Measurements from ENCODE around the gene OR51V1.

OR51V1 gene

DNA sequence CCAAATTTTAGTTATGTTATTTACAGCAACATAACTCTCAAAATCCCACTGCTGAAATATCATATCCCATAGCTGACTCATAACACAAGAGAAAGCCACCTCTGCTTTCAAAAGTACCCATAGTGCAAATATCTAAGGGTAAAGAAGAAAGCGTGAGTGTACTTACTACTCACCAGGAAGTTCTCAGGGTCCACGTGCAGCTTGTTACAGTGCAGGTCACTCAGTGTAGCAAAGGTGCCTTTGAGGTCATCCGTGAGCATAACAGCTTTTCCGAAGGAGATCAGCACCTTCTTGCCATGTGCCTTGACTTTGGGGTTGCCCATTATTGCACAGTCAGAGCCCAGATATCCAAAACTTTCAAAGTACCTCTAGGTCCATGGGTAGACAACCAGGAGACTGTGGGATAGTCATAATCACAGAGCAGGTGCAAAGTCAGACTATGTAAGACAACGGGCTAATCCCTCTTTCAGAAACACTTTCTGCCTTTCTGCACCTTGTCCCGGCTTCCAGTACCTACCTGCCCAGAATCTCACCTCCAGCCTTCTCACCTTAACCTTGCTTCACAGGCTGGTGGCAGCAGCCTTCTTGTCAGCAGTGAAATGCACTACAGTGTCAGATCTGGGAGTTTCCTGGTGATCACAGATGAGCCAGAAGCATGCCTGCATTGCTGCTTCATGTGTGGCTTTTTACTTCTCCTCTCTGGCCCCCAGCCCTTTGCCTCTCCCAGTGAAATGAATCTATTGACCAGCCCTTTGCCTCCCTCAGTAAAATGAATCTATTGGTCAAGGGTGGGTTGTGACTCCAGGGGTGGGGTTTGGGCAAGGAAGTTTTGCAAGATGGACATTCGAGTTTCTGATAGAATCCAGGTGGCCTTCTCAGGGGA lies 42.7 kb upstream of the OR51V1 start:
- TF ChIP-seq, protein P1, sequence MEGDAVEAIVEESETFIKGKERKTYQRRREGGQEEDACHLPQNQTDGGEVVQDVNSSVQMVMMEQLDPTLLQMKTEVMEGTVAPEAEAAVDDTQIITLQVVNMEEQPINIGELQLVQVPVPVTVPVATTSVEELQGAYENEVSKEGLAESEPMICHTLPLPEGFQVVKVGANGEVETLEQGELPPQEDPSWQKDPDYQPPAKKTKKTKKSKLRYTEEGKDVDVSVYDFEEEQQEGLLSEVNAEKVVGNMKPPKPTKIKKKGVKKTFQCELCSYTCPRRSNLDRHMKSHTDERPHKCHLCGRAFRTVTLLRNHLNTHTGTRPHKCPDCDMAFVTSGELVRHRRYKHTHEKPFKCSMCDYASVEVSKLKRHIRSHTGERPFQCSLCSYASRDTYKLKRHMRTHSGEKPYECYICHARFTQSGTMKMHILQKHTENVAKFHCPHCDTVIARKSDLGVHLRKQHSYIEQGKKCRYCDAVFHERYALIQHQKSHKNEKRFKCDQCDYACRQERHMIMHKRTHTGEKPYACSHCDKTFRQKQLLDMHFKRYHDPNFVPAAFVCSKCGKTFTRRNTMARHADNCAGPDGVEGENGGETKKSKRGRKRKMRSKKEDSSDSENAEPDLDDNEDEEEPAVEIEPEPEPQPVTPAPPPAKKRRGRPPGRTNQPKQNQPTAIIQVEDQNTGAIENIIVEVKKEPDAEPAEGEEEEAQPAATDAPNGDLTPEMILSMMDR (IDR thresholded peaks at IDR 0.05; ENCODE audit: low read depth, low read length): no peak
- H3K4me3 ChIP-seq (replicated peaks in 1 of 2; ENCODE audit: low read depth in 2 of 2, low read length in 2 of 2): no peak overlapping the region
- peak in 1 of 2 donors; percentile 41 for DNase-seq (ENCODE audit: low read depth in 2 of 2)

DNA sequence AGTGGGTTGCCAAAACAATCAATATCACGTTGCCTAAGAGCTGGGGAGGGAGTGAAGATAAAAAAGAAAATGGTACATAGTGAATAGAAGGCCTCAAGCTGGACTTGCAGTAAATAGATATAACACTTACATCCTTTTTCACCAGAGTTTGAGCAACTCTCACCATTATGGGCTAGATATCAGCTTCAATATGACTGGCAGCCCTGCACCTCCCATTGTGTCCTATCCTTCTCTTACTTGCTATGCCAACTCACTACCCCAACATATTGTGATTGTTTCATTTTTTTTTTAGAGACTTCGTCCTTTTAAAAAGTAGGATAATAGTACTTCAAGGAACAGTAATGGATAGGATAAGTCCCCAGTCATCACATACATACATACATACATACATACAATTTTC lies 41.7 kb upstream of the OR51V1 start:
- DNase-seq (ENCODE audit: low read depth in 2 of 2): peak in 1 of 2 donors; percentile 18
- no peak overlapping the region for H3K4me3 ChIP-seq (replicated peaks in 1 of 2; ENCODE audit: low read depth in 2 of 2, low read length in 2 of 2)
- TF ChIP-seq, protein P1 (IDR thresholded peaks at IDR 0.05; ENCODE audit: low read depth, low read length): no peak

DNA sequence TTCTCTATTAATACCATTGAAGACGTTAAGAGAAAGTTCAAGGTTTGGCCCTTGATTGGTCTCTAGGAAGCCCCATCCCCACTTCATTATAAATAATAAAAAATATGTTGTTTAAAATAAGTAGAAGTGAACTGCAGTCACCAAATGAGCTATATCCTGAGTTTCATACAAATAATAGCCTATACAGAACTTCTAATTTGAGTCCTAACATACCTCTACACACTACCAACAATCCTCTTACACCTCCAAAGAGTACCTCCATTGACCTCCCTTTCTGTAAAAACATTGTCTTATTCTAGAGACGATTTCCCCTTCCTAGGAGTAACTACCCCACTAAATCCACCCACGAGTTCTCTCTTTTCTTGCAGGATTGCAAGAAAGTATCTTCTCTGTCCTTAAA lies 41.0 kb upstream of the OR51V1 start:
- TF ChIP-seq, protein P1 (IDR thresholded peaks at IDR 0.05; ENCODE audit: low read depth, low read length): no peak

DNA sequence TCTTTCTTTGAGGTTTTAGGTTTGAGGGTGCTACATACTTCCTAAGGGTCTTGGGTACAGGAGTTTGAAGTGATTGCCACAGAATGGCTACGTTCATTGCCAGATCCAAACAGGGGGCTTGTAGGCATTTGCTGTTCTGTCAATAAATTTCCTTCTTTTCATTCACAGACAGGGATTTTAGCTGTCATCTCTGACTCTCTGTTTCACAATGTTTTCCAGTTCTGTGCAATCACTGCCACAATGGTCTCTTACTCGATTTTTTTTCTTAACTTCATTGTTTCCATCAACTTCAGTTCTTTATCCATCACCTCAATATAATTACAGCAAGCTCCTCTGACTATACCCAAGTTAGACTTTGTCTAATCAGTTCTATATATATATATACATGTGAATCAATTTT lies 40.0 kb upstream of the OR51V1 start:
- DNase-seq (ENCODE audit: low read depth in 2 of 2): no peak
- TF ChIP-seq, protein P1 (IDR thresholded peaks at IDR 0.05; ENCODE audit: low read depth, low read length): no peak
- no peak overlapping the region for H3K4me3 ChIP-seq (replicated peaks in 1 of 2; ENCODE audit: low read depth in 2 of 2, low read length in 2 of 2)

More for the DNA sequence above, 41.0 kb upstream of the OR51V1 start:
- DNase-seq (ENCODE audit: low read depth in 2 of 2): no peak
- no peak overlapping the region for H3K4me3 ChIP-seq (replicated peaks in 1 of 2; ENCODE audit: low read depth in 2 of 2, low read length in 2 of 2)

DNA sequence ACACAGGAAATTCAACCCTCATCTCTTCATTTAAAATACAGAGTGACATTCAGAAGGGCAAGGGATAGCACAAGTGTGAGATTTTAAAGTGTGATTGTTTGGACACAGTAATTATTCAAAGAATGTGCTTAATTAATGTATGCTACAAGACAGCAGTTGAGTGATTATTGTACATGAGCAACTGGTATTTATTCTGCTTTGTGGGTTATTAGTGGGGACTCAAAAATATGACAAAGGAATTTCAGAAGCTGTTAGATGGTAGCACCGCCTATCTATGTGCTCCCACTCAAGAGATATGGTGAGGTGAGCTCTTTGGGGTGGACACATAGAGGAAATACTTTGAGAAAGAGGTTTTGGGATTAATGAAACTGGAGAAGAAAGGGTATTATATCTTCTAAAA lies 39.6 kb upstream of the OR51V1 start:
- TF ChIP-seq, protein P1 (IDR thresholded peaks at IDR 0.05; ENCODE audit: low read depth, low read length): no peak
- DNase-seq (ENCODE audit: low read depth in 2 of 2): no peak
- H3K4me3 ChIP-seq (replicated peaks in 1 of 2; ENCODE audit: low read depth in 2 of 2, low read length in 2 of 2): no peak overlapping the region

DNA sequence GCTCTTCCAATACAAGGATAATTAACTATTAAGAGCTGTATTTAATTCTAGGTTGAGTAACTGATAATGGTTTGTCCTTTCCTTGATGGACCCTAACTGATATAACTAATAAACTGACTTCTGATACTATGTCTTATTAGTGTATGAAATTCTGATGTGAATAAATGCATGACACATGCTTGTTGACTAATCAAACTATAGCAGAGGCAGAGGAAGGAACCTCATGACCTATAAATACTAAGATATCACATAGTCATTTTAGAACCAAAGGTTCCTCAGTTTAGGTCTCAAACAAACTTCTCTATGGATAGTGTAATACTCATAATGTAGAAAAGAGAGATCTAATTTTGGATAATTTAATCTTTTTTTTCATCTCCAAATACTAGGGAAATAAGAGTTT lies 38.6 kb upstream of the OR51V1 start:
- TF ChIP-seq, protein P1 (IDR thresholded peaks at IDR 0.05; ENCODE audit: low read depth, low read length): no peak
- peak in 1 of 2 donors; percentile 11 for DNase-seq (ENCODE audit: low read depth in 2 of 2)
- no peak overlapping the region for H3K4me3 ChIP-seq (replicated peaks in 1 of 2; ENCODE audit: low read depth in 2 of 2, low read length in 2 of 2)
